Mammary microvascular endothelial cell (primary cell): ENCODE results near the gene DDR2. TPM values are rescaled to one million over a fixed set of nuclear protein-coding genes. Genes with fewer than 3 reads are reported as not detected.

ENCODE experiments used
- total RNA-seq: library from RNA; depleted of rRNA; stranded (reverse); fragments of >200 nt; gene quantifications from 2 replicates; pipeline ENCODE4 v1.2.3, GENCODE V29; 2015

DDR2 gene
- total RNA-seq = 3.0 and 3.9 TPM in 2 replicates

GRCh38 chr1:162632217-162632666 is at the start of gene DDR2:
TSS of gene DDR2 (plus strand) at chr1:162632464. CDS start at chr1:162719064, 86,600 bp downstream.

GRCh38 chr1:162790303-162790984 is 158.2 kb downstream of the DDR2 start, which contains the start of gene HSD17B7:
TSS of gene HSD17B7 (plus strand) at chr1:162790702. CDS start at chr1:162790801, 99 bp downstream.

Other genes starting within 250 kb of the DDR2 start
- 0.05 and 0.20 TPM in 2 replicates for gene SH2D1B, start 220.3 kb upstream of the DDR2 start, total RNA-seq
- gene UHMK1, start 134.6 kb upstream of the DDR2 start, total RNA-seq = 46.0 and 47.3 TPM in 2 replicates
- 107 and 131 TPM in 2 replicates for gene UAP1, start 70.7 kb upstream of the DDR2 start, total RNA-seq
- gene HSD17B7, start 158.2 kb downstream of the DDR2 start, total RNA-seq = 24.9 and 28.5 TPM in 2 replicates
- gene CCDC190, start 228.7 kb downstream of the DDR2 start, total RNA-seq = 0.25 and 0.93 TPM in 2 replicates